Neuronal stem cell (in vitro differentiated cells): ENCODE results near the gene PPIL3.

Experiments used
- DNase-seq: peaks from one replicate; pipeline ENCODE4 v3.0.0-alpha.2; 2013; ENCODE audit warnings: low spot score
- H2AFZ ChIP-seq: one replicate; pipeline ENCODE4 v1.6.1; 2013; ENCODE audit warnings: mild to moderate bottlenecking, low read length, inconsistent platforms
- H2AK5ac ChIP-seq: 2 replicates; pipeline ENCODE4 v1.6.1; 2013; ENCODE audit warnings: low read depth, mild to moderate bottlenecking, inconsistent platforms, low read length, moderate library complexity, mixed read lengths
- H2BK120ac ChIP-seq: 2 replicates; pipeline ENCODE4 v1.6.1; 2013; ENCODE audit warnings: low read depth, mild to moderate bottlenecking, inconsistent platforms, low read length, moderate library complexity, mixed read lengths
- H2BK12ac ChIP-seq: one replicate; pipeline ENCODE4 v1.6.1; 2013; ENCODE audit warnings: low read length, inconsistent platforms
- H2BK15ac ChIP-seq: 2 replicates; pipeline ENCODE4 v1.6.1; 2013; ENCODE audit warnings: mild to moderate bottlenecking, low read length, inconsistent platforms, mixed read lengths
- H2BK5ac ChIP-seq: one replicate; pipeline ENCODE4 v1.6.1; 2013; ENCODE audit warnings: inconsistent platforms, mild to moderate bottlenecking, low read length, moderate library complexity
- H3K14ac ChIP-seq: one replicate; pipeline ENCODE4 v1.6.1; 2013; ENCODE audit warnings: low read length, inconsistent platforms
- H3K18ac ChIP-seq: 2 replicates; pipeline ENCODE4 v1.6.1; 2013; ENCODE audit warnings: low read length, inconsistent platforms
- H3K23ac ChIP-seq: 2 replicates; pipeline ENCODE4 v1.6.1; 2013; ENCODE audit warnings: low read depth, mild to moderate bottlenecking, mixed read lengths, low read length, inconsistent platforms; ENCODE audit not compliant: poor library complexity
- H3K27ac ChIP-seq: replicated peaks from 3 replicates; pipeline ENCODE4 v1.5.1; 2013; ENCODE audit warnings: low read length, inconsistent platforms
- H3K27me3 ChIP-seq, 3 experiments: 2 replicates each; pipeline ENCODE4 v1.6.1; 2013; ENCODE audit warnings: low read length in 3 of 3, mild to moderate bottlenecking in 2 of 3, inconsistent platforms in 1 of 3, low read depth in 1 of 3, mixed read lengths in 1 of 3, moderate library complexity in 1 of 3; ENCODE audit not compliant: control insufficient read depth in 3 of 3, insufficient read depth in 3 of 3
- H3K36me3 ChIP-seq, 2 donors: replicated peaks in 1 of 2; 2 replicates each; pipeline ENCODE4 v1.6.1; 2013; ENCODE audit warnings: low read length in 2 of 2; ENCODE audit not compliant: control insufficient read depth in 2 of 2, insufficient read depth in 2 of 2
- H3K4ac ChIP-seq: 2 replicates; pipeline ENCODE4 v1.6.1; 2013; ENCODE audit warnings: inconsistent platforms, mild to moderate bottlenecking, low read length, moderate library complexity
- H3K4me1 ChIP-seq, 2 donors: 1 replicate in 1 of 2; 2 replicates in 1 of 2; pipeline ENCODE4 v1.6.1; 2013; ENCODE audit warnings: low read length in 2 of 2, low read depth in 1 of 2; ENCODE audit not compliant: control insufficient read depth in 2 of 2, insufficient read depth in 1 of 2
- H3K4me2 ChIP-seq: one replicate; pipeline ENCODE4 v1.6.1; 2013; ENCODE audit warnings: mild to moderate bottlenecking, low read length, inconsistent platforms; ENCODE audit not compliant: insufficient read depth, poor library complexity, severe bottlenecking
- H3K4me3 ChIP-seq, 2 donors: 2 replicates each; pipeline ENCODE4 v1.5.1; 2013; ENCODE audit warnings: low read length in 2 of 2, mild to moderate bottlenecking in 2 of 2, inconsistent platforms in 1 of 2, moderate library complexity in 1 of 2
- H3K79me1 ChIP-seq: one replicate; pipeline ENCODE4 v1.6.1; 2013; ENCODE audit warnings: low read depth, mild to moderate bottlenecking, inconsistent platforms, low read length, moderate library complexity
- H3K9ac ChIP-seq: one replicate; pipeline ENCODE4 v1.6.1; 2013; ENCODE audit warnings: mild to moderate bottlenecking, low read depth, low read length, inconsistent platforms; ENCODE audit not compliant: poor library complexity
- H3K9me3 ChIP-seq, 2 donors: replicated peaks in 1 of 2; 2 replicates each; pipeline versions ENCODE3 to v1.6.1; 2013; ENCODE audit warnings: low read length in 2 of 2, mild to moderate bottlenecking in 2 of 2, inconsistent platforms in 1 of 2, low read depth in 1 of 2, mixed read lengths in 1 of 2, moderate library complexity in 1 of 2; ENCODE audit not compliant: control insufficient read depth in 2 of 2, insufficient read depth in 1 of 2
- H4K8ac ChIP-seq: one replicate; pipeline ENCODE4 v1.6.1; 2013; ENCODE audit warnings: low read depth, mild to moderate bottlenecking, inconsistent platforms, low read length, moderate library complexity
- H4K91ac ChIP-seq: one replicate; pipeline ENCODE4 v1.6.1; 2013; ENCODE audit warnings: low read length, low read depth, mild to moderate bottlenecking, inconsistent platforms; ENCODE audit not compliant: poor library complexity
- WGBS, 2 donors: extraction: QIAGEN DNeasy Blood & Tissue Kit; methylation state at CpG; one replicate each; pipeline ENCODE4 v1.1.7; 2013; ENCODE audit warnings: missing lambda C conversion rate in 2 of 2, mixed read lengths in 1 of 2; ENCODE audit not compliant: insufficient read length in 2 of 2, insufficient replicate concordance in 1 of 2; ENCODE audit errors: extremely low coverage in 2 of 2; 5-methylcytosine and 5-hydroxymethylcytosine counted together

Gene PPIL3

GRCh38 chr2:200829258-200829655 is 59.6 kb downstream of the PPIL3 start:
- Histone ChIP-seq H3K4me2 (no peak overlapping the region), H3K4me1 (no peaks in the 10 kb centered on the region), H3K23ac (no peak overlapping the region), H3K4me3 (no peak overlapping the region), H3K27me3 (no peaks in the 10 kb centered on the region), H3K14ac (no peak overlapping the region), H2BK120ac (no peak overlapping the region), H3K27ac (no peak overlapping the region), H4K8ac (no peak overlapping the region), H3K18ac (no peak overlapping the region), H3K9ac (no peak overlapping the region), H2AK5ac (no peak overlapping the region), H2BK12ac (no peak overlapping the region), H2BK5ac (no peak overlapping the region), H3K9me3 (no peaks in the 10 kb centered on the region), H4K91ac (no peak overlapping the region), H3K79me1 (no peaks in the 10 kb centered on the region), H2BK15ac (no peak overlapping the region), H2AFZ (no peak overlapping the region), H3K36me3 (peaks cover 0 to 8% of the 10 kb centered on the region in 2 donors), H3K4ac (no peak overlapping the region)
- WGBS, 2 donors, result no CpG with 5 or more reads among the region's 2 CpGs
- no peak for DNase-seq

DNA sequence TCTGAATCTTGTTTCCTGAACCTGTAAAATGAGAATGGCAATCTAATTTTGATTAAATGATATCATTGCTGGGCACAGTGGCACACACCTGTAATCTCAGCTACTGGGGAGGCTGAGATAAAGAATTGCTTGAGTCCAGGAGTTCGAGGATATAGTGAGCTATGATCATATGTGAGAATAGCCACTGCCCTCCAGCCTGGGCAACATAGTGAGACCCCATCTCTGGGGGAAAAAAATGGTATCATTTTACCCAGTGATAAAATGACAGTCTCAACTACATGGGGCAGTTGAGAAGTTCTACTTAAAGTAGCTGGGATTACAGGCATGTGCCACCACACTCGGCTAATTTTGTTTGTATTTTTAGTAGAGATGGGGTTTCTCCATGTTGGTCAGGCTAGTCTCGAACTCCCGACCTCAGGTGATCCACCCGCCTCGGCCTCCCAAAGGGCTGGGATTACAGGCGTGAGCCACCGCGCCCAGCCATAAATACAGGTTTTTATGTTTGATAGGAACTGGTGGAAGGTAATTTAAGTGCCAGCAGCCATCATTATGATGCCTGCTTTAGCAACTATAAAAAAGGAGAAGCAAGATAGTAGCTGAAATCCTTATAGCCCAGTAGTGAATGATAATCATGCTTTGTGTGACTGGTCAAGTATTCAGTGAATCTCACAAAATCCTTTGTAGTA is 60.2 kb downstream of the PPIL3 start:
- no peak for DNase-seq
- Histone ChIP-seq H3K9me3 (no peaks in the 10 kb centered on the region), H3K4ac (no peak overlapping the region), H3K18ac (no peak overlapping the region), H3K14ac (no peak overlapping the region), H3K27ac (no peak overlapping the region), H3K23ac (no peak overlapping the region), H3K36me3 (peaks cover 0 to 14% of the 10 kb centered on the region in 2 donors), H3K4me3 (no peak overlapping the region), H3K4me2 (no peak overlapping the region), H4K8ac (no peak overlapping the region), H2BK120ac (no peak overlapping the region), H4K91ac (no peak overlapping the region), H3K27me3 (no peaks in the 10 kb centered on the region), H3K4me1 (no peaks in the 10 kb centered on the region), H2AK5ac (no peak overlapping the region), H2BK15ac (no peak overlapping the region), H2AFZ (no peak overlapping the region), H2BK5ac (no peak overlapping the region), H2BK12ac (no peak overlapping the region), H3K9ac (no peak overlapping the region), H3K79me1 (no peaks in the 10 kb centered on the region)
- WGBS, 2 donors, result no CpG with 5 or more reads among the region's 9 CpGs

GRCh38 chr2:200828104-200828503 is 60.8 kb downstream of the PPIL3 start:
- Histone ChIP-seq H2AFZ (no peak overlapping the region), H3K9ac (no peak overlapping the region), H3K9me3 (no peaks in the 10 kb centered on the region), H3K4me2 (no peak overlapping the region), H3K27ac (no peak overlapping the region), H3K36me3 (peaks cover 0 to 15% of the 10 kb centered on the region in 2 donors), H3K4me1 (no peaks in the 10 kb centered on the region), H4K91ac (no peak overlapping the region), H3K14ac (no peak overlapping the region), H3K23ac (no peak overlapping the region), H3K4ac (no peak overlapping the region), H2BK120ac (no peak overlapping the region), H4K8ac (no peak overlapping the region), H2BK12ac (no peak overlapping the region), H2BK5ac (no peak overlapping the region), H3K18ac (no peak overlapping the region), H2AK5ac (no peak overlapping the region), H3K79me1 (no peaks in the 10 kb centered on the region), H2BK15ac (no peak overlapping the region), H3K4me3 (no peak overlapping the region), H3K27me3 (no peaks in the 10 kb centered on the region)
- DNase-seq, result no peak
- WGBS, 2 donors, result no CpG with 5 or more reads among the region's 2 CpGs

GRCh38 chr2:200821686-200822245 is 67.1 kb downstream of the PPIL3 start:
- Histone ChIP-seq H4K8ac (no peak overlapping the region), H2AK5ac (no peak overlapping the region), H3K27ac (no peak overlapping the region), H2BK120ac (no peak overlapping the region), H3K9ac (no peak overlapping the region), H3K27me3 (no peaks in the 10 kb centered on the region), H2BK12ac (no peak overlapping the region), H3K4me3 (no peak overlapping the region), H3K4ac (no peak overlapping the region), H4K91ac (no peak overlapping the region), H2BK15ac (no peak overlapping the region), H3K9me3 (no peaks in the 10 kb centered on the region), H3K23ac (no peak overlapping the region), H2AFZ (no peak overlapping the region), H3K18ac (no peak overlapping the region), H3K36me3 (peaks cover 29 to 67% of the 10 kb centered on the region in 2 donors), H3K4me1 (no peaks in the 10 kb centered on the region), H3K14ac (no peak overlapping the region), H3K79me1 (peaks cover 1% of the 10 kb centered on the region), H3K4me2 (no peak overlapping the region), H2BK5ac (no peak overlapping the region)
- DNase-seq, result no peak
- WGBS, 2 donors, result no CpG with 5 or more reads among the region's 6 CpGs
